GM19397 (cell line): ENCODE results near the gene PLEKHN1.
A peak's percentile ranks its signal among the peaks of the same experiment; 100 is the strongest.
"Not testable (repeated sequence)": the region's sequence is repeated elsewhere in the genome, so short reads cannot be mapped to it uniquely, and the experiment has no call there.

Experiments
- ATAC-seq: cut with Tn5 transposase; IDR thresholded peaks from one replicate; pipeline ENCODE4 v1.9.1; 2021; ENCODE audit warnings: mild to moderate bottlenecking, moderate library complexity; ENCODE audit not compliant: unreplicated experiment

PLEKHN1 gene

DNA sequence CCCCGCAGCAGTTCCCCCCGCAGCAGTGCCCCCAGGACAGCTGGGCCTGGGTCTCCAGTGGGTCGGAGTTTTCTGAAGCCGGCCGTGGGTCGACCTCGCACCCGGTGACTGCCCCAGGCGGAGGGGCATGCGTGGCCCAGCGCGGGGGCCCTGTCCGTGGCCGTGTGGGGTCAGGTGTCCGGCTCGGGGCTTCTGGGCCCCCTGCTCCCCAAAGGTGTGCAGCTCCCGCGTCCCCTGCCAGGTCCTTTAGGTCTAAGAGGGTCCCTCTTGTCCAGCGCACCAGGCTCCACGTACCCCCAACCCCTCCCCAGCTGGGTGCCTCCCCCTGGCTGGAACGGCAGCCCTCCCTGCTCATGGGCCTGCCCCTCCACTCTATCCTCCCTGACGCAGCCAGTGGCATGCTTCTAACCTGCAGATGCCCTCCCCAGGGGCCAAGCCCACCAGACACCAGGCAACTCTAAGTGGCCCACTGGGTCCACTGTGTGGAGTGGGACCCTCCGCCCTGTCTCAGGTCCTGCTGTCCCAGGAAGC, 39.6 kb downstream of the PLEKHN1 start:
- no peak for ATAC-seq

GRCh38 chr1:1006305-1007159, 40.2 kb downstream of the PLEKHN1 start:
- ATAC-seq = no peak

GRCh38 chr1:1010131-1010530, 43.8 kb downstream of the PLEKHN1 start:
- ATAC-seq = not testable (repeated sequence)

GRCh38 chr1:1011396-1011949, 45.2 kb downstream of the PLEKHN1 start:
- no peak for ATAC-seq

DNA sequence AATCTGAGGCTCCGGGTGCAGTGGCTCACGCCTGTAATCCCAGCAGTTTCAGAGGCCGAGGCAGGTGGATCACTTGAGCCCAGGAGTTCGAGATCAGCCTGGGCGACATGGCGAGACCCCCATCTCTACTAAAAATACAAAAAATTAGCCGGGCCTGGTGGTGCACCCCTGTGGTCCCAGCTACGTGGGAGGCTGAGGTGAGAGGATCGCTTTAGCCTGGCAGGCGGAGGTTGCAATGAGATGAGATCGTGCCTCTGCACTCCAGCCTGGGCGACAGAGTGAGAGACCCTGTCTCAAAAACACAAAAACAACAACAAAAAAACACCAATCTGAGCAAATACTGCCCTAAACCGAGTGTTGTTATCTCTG, 46.4 kb downstream of the PLEKHN1 start:
- ATAC-seq = not testable (repeated sequence)

GRCh38 chr1:1013105-1013921, 47.0 kb downstream of the PLEKHN1 start, which contains the start of gene ISG15:
Gene ISG15 (plus strand): TSS chr1:1013497. CDS start chr1:1013574, 77 bp downstream.
- peak; percentile 70 for ATAC-seq

GRCh38 chr1:1013922-1014648, 47.8 kb downstream of the PLEKHN1 start:
- ATAC-seq = peak; percentile 4

GRCh38 chr1:1014799-1015681, 48.8 kb downstream of the PLEKHN1 start:
- ATAC-seq = no peak

GRCh38 chr1:1017397-1018320, 51.4 kb downstream of the PLEKHN1 start:
- ATAC-seq = not testable (repeated sequence)

- not testable (repeated sequence) for ATAC-seq
Measured at GRCh38 chr1:1018321-1018685, 52.0 kb downstream of the PLEKHN1 start.

DNA sequence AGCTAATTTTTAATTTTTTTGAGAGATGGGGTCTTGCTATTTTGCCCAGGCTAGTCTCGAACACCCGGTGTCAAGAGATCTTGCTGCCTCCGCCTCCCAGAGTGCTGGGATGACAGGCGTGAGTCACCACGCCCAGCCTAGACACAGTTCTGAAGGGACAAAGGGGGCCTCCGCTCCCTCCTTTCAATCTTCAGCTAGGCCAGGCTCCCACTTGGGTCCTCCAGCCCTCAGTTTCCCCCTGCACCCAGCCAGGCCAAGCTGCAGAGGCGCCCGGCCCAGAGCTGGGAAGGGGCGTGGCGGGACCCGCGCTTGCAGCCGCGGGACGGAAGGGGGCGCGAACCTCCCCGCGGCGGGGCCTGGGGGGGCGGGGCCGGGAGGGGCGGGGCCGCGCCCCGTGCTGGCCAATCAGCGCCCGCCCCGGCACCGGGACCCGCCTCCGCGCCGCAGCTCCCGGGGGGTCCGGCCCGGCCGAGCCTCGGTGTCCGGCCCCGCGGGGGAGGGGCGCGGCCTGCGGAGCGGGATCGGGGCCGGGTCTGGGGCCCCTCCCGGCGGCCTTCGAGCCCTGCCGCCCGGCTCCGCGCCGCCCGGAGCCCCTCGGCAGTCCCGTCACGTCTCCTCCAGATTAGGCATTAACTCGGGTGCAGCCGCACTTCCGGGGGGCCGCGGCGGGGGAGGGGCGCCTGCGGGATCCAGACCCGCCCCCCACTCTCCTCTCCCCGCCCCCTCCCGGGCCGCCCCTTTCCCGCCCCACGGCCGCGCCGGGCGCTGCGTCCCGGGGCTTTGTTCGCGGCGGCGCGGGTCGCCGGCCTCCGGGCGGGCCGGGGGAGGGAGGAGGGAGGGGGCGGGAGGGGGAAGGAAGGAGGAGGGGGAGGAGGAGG, 53.1 kb downstream of the PLEKHN1 start:
- ATAC-seq = peak; percentile 61

DNA sequence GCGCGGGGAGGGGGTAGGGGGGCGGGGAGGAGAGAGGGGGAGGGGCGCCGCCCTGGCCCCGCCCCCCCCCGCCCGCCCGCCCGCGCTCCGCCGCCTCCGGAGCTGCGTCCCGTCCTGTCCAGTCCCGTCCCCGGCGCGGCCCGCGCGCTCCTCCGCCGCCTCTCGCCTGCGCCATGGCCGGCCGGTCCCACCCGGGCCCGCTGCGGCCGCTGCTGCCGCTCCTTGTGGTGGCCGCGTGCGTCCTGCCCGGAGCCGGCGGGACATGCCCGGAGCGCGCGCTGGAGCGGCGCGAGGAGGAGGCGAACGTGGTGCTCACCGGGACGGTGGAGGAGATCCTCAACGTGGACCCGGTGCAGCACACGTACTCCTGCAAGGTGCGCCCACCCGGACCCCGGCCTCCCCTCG, 53.7 kb downstream of the PLEKHN1 start, which contains the start of gene AGRN:
Gene AGRN (plus strand): TSS at position 121 of the 405 bp plus-strand sequence. CDS start 53 bp downstream, at position 174.
- ATAC-seq = peak; percentile 40

- peak; percentile 12 for ATAC-seq
Measured at GRCh38 chr1:1020415-1021009, 54.2 kb downstream of the PLEKHN1 start.

- no peak for ATAC-seq
Measured at GRCh38 chr1:1021010-1021919, 55.0 kb downstream of the PLEKHN1 start.

DNA sequence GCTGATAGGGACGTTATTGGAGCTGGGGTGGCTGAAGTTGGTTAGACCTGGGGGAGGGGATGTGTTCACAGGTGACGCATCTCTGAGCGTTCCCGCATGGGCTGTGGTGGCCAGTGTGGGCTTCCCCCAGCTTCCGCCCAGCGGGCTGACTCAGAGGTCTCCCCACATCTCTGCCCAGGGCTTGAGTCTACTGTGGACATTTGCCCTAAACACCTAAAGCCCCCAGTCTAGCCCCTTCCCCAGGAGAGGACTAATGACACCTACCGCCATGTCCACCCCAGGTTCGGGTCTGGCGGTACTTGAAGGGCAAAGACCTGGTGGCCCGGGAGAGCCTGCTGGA, 55.6 kb downstream of the PLEKHN1 start:
- no peak for ATAC-seq
